COLO668 (cell line): ENCODE measurements around the gene WNT11.
A peak's percentile ranks its signal among the peaks of the same experiment; 100 is the strongest.

Experiments
- DNase-seq: peaks from one replicate; lab custom pipeline; 2025; ENCODE audit not compliant: unreplicated experiment; lab: John Stamatoyannopoulos, UW

The WNT11 gene

DNA sequence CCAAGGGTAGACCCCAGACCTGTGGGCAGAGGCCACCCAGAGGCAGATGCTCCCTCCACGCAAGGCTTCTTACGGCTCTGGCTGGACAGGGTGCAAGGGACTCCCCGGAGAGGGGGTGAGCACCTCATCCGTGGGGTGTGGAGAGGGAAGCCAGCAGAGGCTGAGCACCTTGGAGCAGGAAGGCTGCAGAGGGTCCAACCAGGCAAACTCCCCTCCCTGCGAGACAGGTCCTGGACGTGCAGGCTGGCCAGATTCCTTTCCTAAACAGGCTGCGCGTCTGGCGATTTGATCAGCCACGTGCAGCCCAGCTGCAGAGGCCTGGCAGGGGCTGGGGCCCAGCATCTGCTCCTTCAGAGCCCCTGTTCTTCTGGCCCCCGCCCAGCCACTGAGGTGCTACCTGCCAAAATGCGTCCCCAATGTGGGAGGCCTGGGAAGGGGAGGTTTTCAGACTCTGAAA lies 49.3 kb downstream of the WNT11 start:
- DNase-seq = no peak

DNA sequence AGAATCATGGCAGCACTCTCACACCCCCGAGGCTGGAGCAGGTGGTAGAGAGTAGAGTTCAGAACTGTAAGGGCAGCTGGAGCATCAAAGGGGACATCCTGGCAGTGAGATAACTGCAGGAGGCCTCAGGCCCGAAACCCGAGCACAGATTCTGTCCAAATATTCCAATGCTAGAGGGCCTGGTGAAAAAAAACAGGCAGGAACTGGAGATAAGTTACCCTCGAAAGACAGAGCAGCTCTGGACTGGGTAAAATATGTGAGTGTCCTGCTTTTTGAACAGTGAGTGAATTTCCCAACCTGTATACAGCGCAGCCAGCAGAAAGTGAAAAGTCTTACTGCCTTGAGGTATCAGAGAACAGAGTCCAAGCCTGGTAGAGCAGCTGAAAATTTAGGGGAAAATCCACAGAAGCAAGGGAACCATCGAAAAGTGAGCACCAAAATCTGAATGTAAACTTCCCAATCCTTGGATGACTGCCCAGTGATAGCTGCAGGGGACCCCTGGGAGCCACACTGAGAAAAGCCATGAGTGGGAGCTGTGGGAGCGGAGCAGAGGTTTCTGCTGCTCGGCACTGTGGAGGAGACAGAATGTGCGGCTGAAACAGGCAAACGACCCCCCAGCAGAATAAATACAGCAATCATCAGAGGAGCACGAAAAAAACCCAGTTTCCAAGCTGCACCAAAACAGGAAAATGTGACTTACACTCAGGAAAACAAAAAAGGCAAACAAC lies 50.6 kb downstream of the WNT11 start:
- DNase-seq = peak; percentile 8

DNA sequence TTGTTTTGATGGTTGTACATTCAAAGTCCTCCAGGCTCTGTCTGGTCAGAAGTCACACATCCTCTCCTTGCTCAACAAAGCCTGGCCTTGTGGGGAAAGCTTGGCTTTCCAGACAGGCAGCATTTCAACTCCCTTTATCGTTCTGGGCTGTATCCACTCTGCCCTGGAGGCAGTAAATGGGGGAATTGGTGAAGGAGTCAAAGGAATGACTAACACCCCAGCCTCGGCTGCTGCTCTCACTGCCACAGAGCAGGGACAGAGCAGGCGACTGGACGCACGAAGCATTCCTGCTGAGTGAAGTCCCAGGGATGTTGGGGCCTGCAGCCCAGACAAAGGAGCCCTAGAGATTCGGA lies 52.8 kb downstream of the WNT11 start:
- DNase-seq = peak; percentile 18

DNA sequence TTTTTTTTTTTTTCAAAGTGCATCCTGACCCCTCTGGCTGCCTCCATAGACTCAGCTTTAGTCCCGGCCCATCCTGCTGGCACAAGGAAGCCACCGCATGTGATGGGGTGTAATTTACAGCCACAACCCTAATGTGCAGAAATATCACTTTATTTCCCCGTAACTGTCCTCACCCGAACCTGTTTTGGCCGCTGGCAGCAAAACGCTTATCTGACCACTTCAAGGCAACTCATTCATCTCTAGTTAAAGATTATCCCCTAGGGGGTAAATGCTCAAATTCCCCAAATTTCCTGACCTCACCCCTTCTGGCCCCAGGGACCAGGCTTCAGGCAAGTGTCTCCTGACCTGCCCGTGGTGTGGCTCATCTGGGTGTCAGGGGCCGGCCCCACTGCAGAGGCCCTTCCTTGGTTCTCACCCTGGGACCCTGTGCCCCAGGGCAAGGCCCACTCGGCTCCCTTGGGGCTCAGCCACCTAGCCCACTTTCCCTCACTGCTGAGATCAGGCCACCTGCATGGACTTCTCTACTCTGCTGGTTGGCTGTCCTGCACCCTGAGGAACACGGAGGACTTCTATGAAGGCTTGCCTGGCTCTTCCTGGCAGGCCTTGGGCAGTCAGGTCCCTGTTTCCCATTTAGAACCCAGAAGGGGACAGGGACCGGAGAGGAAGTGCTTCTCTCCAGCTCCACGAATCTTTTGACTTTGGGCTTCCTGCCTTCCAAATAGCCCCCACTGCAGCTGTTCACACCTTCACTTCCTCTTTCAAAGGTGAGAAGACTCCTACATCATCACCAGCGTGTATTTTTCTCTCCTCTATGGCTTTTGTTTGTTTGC lies 53.3 kb downstream of the WNT11 start:
- peak; percentile 18 for DNase-seq

DNA sequence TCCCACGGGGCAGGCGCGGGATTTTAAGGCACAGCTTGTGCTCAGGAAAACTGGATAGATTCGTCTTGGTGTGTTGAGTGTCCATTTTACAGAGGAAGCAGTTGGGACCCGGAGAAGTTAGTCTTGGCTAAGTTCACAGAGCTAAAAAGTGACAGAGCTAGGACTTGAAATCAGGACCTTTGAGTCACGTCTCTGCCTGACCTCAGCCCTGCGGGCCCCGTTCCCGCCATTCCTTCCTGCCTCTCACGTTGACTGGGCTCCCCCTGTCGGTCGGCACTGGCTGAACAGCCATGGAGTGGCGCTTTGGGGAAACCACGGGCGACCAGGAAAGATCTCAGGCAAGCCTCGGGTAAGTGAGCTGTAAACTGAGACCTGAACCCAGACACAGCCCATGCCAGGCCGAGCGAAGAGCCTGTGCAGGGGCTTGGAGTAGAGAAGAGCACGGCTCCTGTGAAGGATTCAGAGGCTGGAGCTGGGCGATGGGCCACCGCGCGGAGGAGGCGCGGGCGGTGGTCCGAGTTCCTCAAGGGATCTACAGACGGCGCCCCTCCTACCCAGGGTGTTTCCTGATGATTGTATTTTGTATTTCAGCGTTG lies 54.1 kb downstream of the WNT11 start:
- DNase-seq = peak; percentile 58

DNA sequence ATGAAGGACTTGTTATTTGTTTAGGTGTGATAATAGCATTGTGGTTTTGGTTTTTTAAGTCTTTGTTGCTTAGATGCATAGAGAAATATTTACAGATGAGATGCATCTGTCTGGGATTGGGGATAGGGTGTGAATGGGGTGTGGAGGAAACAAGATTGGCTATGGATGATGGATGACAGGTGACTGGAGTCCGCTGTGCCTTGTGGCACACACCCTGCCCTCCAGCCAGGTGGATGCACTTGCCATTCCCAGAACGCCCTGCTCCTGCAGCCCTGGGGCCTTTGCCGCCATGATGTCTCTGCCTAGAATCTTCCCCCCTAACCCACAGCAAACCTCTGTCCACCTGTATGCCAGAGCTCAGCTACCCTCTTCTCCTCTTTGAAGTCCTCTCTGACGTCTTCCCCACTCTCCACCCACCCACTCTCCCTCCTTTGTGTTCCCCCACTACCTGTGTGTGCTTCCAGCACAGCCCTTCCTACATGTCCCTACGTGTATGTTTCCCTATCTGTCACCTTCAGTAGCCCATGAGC lies 54.7 kb downstream of the WNT11 start:
- DNase-seq = peak; percentile 81

DNA sequence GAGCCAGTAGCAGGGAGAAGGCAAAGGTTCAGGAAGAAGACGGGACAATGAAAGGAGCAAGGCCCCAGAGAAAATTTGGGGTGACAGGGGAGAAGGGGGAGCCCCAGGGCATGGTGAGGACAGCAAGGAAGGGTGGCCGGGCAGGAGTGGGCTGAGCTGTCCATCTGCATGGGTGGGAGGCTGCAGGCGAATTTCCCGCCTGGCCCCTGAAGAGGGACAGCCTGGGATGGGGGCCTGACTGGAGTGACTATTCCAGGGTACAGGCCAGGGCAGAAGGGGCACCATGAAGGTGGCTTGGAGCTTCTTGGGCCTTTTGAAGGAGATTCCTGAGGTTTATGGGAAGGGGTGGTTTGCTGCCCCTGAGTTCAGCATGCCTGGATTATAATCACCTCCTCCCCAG lies 56.2 kb downstream of the WNT11 start:
- DNase-seq = no peak

DNA sequence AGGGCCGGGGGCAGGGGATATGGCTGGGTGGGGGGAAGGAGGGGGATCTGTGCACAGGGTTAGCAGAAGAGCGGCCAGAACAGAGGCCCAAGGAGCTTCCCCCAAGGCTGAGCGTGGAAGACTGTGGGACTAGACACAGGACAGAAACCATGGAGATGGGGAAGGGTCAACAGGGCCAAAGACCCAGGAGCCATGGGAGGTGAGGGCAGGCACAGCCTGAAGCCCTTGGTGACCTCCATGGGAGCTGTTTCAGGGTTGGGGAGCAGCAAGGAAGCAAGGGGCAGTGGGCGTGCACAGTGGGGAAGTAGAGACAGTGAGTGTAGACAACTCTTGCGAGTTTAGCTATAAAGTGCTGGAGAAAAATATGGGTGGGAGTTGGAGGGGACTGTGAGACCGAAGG lies 56.6 kb downstream of the WNT11 start:
- DNase-seq = no peak

DNA sequence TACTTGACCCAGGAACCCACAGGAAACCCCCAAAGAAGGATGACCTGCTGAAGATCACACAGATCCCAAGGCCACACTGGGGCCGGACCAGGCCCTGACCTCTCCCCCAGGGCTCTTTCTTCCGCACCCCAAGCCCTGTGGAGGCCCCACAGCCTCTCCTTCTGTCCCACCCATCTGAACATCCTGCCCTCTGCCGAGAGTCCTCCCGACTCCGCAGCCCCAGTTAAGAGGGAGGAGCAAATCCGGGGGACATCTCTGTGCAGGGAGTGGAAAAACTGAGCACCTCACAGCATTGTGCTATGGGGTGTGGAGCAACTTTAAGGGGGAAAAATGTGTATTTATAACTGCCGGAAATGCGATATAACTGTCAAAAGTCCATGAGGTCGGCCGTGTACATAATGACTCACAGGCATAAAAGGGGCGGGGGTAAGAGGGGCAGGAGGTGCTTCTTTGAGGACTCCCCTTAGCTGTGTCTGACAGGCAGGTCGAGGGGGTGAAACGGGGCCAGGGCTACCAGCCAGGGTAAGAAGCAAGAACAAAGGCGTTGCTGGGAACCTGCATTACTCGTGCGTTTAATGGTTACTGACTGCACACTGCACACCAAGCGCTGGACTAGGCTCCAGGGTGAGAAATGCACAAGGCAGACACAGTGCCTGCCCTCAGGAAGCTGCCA lies 57.2 kb downstream of the WNT11 start:
- DNase-seq = peak; percentile 47

DNA sequence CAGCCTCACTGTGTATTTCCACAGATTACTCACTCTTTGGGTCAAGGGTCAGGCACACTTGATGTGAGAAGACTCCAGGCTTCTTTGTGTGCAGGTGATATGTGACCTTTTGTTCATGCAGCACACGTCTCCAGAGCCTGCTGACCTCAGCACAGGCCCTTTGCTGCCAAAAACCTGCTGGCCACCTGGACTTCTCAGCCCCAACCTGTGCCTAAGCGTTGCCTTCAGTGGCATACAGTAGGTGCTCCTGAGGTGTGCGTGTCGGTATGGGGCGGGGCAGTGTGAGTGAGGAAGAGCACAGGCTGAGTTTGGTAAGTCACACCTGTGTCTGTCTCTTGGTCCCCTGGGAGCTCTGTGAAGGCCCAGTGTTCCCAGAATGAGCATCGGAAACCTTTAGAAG lies 58.1 kb downstream of the WNT11 start:
- DNase-seq = peak; percentile 57

DNA sequence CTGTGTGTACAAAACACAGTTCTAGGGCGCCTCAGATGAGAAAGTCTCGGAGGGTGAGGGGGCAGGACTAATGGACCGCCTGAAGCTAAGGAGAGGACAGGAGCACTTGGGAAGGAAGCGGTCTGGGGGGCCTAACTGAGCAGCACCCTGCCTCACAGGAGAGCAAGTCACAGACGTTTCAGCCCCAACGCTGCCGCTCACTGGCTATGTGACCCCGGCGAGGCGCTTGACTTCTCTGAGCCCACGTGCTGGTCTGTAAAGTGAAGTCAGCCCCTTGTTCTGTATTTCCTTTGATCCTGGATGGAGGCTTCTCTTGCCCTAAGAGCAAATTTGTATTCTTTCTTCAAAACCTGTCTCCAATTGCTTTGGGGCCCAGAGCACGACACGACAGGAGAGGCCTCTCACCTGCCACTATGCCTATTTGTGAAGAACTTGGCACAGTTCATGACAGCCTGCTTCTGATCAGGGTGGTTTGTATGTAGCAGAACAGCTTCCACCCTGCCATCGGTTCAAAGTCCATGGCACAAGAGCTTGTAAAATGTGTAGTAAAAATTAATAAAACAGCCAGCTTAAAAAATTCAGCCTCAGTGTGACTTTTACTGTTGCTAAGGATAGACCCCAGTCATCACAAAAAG lies 59.1 kb downstream of the WNT11 start:
- peak; percentile 32 for DNase-seq

DNA sequence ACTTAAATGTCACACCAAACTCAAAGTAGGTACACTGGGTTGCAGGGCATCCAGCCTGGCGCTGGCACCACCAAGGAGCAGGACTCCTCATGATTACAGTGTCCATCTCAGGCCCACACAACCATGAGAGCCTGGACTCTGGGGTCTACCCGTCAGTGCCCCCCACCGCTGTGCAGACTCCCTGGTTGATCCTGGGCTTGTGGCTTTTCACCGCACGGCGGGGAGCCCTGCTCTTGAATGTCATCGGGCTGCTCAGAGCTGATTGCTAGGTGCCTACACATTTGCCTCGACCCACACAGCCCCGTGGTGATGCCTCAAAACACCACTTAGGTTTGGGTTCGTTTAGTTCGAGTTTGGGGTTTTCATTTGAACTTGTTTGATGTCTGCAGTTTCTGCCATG lies 63.0 kb downstream of the WNT11 start:
- DNase-seq = no peak

DNA sequence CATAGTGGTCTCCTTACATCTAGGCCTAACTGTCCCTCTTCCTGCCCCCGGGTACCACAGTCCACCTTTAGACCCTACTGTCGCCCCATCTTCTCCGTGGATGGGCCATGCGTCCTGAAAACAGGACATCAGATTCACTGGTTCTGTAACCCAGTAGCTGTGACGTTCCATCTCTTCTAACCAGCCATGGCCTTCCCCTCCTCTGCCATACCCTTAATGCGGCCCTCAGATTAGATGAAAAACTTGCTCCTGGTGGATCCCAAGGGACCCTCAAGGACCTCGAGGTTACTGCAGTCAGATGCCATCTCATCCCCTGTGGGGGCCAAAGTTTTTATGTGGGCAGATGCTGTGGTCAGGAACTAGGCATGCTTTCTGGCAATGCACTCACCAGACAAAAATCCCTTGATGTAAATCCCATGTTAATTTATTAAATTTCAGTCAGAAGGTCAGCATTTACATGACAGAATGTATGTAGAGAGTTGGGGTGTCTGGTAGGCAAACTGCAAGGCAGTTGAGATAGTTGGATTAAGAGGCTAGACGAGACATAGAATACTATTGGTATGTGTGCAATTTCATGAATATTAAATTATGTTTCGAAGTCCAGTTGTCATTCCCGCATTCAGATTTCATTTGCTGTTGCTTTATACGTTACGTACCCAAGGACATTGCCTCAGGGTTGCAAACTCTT lies 64.3 kb downstream of the WNT11 start:
- DNase-seq = no peak

DNA sequence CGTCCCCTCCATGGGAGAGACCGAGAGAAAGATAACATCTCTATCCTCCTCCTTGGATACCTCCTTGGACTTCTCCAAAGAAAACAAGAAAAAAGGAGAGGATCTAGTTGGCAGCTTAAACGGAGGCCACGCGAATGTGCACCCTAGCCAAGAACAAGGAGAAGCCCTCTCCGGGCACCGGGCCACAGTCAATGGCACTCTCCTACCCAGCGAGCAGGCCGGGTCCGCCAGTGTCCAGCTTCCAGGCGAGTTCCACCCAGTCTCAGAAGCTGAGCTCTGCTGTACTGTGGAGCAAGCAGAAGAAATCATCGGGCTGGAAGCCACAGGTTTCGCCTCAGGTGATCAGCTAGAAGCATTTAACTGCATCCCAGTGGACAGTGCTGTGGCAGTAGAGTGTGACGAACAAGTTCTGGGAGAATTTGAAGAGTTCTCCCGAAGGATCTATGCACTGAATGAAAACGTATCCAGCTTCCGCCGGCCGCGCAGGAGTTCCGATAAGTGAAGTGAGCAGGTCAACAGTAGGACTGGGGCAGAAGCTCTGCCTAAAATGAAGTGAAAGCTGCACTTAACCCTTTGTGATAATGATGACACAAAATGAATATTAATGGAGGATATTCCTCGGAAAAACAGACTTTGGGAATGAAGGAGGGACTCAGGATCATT lies 65.3 kb downstream of the WNT11 start:
- no peak for DNase-seq

DNA sequence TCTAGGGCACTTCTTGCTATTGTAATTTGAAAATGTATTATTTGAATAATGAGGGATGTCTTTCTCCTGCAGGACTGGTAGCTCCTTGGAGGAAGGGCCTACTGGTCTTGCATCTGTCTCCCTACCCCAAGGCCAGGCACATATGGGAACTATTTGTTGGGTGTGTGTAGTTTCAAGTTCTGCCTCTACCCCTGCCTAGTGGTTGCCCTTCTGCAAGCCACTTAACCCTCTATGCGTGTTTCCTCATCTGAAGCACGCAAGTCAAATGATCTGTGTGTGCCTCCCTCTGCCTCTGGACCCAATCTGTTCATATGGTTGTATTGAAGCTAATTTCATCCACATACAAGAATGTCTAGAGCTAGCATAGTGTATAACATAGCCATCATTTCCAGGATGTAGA lies 67.0 kb downstream of the WNT11 start:
- DNase-seq = no peak
